MV-4-11 (cell line): ENCODE measurements around the gene GAB4.
"Not testable (repeated sequence)": the region's sequence is repeated elsewhere in the genome, so short reads cannot be mapped to it uniquely, and the experiment has no call there.

ENCODE experiments used
- DNase-seq: peaks from one replicate; lab custom pipeline; 2025; lab: John Stamatoyannopoulos, UW

Gene GAB4, protein sequence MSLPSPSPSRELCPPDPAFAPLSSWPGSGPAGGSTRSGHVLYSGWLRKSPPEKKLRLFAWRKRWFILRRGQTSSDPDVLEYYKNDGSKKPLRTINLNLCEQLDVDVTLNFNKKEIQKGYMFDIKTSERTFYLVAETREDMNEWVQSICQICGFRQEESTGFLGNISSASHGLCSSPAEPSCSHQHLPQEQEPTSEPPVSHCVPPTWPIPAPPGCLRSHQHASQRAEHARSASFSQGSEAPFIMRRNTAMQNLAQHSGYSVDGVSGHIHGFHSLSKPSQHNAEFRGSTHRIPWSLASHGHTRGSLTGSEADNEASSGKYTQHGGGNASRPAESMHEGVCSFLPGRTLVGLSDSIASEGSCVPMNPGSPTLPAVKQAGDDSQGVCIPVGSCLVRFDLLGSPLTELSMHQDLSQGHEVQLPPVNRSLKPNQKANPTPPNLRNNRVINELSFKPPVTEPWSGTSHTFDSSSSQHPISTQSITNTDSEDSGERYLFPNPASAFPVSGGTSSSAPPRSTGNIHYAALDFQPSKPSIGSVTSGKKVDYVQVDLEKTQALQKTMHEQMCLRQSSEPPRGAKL

GRCh38 chr22:17007852-17008731 lies at the start of gene GAB4:
Gene GAB4 (minus strand): TSS chr22:17008222. CDS start chr22:17008114, 108 bp downstream.
- DNase-seq, result no peak

GRCh38 chr22:17056807-17057206 lies 48.8 kb upstream of the GAB4 start:
- DNase-seq, result no peak

GRCh38 chr22:17056058-17056457 lies 48.0 kb upstream of the GAB4 start:
- DNase-seq, result no peak

DNA sequence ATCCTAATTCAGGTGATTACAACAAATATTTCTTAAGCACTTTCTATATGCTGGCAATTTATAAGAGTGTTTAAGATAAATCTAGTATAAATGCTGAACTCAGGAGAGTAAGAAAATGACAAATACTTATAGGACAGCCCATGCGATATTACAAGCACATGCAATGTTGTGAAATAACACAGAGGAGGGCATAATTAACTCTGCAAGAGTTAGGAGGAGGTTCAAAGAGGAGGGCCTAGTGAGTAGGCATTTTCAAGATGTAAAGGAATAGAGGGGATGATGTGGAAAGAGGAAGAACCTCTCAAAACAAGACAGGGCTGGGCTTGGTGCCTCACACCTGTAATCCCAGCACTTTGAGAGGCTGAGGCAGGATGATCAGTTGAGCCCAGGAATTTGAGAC lies 39.6 kb upstream of the GAB4 start:
- DNase-seq, result peak; percentile 26

- peak; percentile 7 for DNase-seq
Observed at GRCh38 chr22:17046566-17047348, 38.7 kb upstream of the GAB4 start.

- no peak for DNase-seq
Observed at GRCh38 chr22:17043521-17043920, 35.5 kb upstream of the GAB4 start.

- DNase-seq, result not testable (repeated sequence)
Observed at GRCh38 chr22:17036842-17037711, 29.1 kb upstream of the GAB4 start.

DNA sequence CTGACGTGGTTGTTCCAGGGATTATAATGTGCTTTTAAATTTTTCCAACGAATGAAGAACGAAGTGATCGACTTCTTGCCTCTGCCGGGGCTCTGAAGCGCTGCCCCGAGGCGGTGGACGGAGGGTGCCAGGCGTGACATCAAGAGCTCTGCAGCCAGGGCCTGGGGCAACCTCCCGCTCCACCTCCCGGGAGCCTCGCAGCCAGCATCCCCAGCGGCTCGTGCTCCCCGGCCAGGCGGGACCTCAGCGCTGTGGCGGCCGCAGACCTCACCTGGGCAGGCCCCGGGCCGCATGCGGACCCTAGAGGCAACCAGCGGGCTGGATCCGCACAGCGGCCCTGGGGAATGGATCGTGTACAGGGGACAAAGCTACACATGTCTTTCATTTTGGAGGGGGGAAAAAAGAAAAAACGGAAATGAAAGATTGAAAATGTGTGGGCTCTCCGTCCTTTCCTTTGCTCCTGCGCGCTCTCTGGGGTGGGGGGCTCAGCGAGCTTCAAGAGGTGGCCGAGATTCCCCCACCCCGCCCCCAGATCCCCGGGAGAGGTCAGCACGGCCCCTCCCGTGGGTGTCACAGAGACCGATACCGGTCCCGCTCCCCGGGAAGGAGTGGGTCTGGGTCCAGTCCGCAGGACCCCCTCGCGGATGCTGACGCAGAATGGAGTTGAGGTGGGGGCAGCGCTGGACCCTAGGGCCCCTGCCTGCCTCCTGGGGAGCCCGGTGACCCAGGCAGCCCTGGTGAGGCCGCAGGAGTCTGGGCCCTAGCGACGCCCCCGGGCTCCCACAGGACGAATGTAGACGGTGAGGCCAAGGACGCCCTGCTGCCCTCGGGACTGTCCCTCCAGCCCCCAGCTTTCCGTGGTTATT lies 28.2 kb upstream of the GAB4 start:
- DNase-seq, result not testable (repeated sequence)

DNA sequence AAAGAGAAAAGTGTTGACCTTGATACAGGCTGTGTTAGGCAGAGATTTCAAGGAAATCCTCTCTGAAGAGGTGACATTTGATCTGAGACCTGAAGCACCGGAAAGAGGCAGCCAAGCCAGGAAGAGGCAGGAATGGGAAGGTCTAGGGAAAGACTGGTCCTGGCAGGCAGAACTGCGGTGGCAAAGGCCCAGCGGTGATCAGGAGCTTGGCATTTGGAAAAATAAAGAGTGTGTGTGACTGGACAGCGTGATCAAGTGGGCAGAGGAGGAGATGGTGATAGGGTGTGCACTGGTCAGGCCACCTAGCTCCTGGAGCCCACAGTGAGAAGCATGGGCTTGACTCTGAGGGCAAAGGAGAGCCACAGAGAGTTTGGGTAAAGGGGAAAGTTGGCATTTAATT lies 27.2 kb upstream of the GAB4 start:
- no peak for DNase-seq

DNA sequence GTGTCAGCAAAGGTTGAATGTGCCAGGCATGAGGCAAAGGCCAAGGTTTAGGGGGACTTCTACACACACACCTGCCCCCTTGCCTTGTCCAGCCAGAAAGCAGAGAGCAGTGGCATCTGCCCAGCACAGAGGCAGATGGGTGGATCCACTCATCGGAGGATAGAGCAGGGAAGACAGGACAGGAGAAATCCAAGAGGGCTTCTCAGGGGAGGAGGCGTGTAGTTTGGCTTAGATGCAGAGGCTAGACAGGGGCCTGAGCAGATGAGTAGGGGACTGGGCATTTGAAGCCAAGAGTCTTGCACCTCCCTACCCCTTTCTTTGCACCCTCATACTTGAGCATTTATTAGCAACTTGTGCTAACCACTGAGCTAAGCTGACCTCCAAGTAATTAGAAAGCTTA lies 26.5 kb upstream of the GAB4 start:
- DNase-seq, result not testable (repeated sequence)

DNA sequence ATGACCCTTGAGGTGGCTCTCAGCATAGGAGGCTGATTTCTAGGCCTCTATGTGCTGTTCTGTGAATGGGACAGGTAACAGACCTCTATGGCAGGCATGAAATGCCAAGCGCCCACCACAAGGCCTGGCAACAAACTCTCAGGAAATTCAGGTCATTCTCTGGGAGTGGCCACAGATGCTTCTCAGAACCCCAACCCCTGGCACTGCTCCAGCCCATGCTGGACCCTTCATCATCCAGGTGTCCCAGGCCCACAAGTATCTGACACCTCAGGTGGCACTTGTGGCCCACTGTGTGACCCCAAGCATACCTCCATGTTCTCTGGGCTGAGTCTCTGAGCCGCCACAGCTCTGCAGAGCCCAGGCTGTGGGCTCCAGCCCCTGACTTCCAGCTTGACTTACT lies 24.3 kb upstream of the GAB4 start:
- not testable (repeated sequence) for DNase-seq

DNA sequence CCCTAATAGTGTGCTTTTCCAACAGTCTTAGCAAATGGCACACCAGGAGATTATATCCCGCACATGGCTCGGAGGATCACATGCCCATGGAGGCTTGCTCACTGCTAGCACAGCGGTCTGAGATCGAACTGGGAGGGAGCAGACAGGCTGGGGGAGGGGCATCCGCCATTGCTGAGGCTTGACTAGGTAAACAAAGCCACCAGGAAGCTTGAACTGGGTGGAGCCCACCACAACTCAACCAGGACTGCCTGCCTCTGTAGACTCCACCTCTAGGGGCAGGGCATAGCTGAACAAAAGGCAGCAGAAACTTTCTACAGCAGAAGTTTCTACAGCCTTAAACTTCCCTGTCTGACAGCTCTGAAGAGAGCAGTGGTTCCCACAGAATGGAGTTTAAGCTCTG lies 16.4 kb upstream of the GAB4 start:
- not testable (repeated sequence) for DNase-seq

GRCh38 chr22:17015552-17015951 lies 7.5 kb upstream of the GAB4 start:
- not testable (repeated sequence) for DNase-seq

GRCh38 chr22:17014101-17014440 lies 6.0 kb upstream of the GAB4 start:
- DNase-seq, result not testable (repeated sequence)

DNA sequence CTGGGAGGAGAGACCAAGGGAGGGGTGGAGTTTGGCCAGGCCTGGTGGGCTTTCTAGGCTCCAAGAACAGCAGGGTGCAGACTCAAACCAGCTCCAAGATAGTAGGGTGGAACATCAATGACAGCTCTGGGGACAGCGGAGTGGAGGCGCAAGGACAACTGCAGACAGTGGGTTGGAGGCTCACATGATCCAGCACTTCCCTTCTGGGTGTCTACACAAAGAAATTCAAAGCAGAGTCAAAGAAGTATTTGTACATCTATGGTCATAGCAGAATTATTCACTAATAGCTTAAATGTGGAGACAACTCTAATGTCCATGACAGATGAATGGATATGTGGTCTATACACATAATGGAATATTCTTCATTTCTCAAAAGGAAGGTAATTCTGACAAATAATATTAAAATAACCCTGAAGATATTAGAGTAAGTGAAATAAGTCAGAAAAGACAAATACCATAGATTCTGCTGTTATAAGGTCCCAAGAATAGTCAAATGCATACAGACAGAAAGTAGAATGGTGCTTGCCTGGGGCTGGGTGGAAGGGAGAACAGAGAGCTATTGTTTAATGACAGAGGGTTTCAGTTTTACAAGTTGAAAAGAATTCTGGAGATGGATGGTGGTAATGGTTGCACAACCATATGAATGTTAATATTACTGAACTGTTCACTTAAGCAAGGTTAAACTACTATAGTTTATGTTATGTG lies 5.5 kb upstream of the GAB4 start:
- no peak for DNase-seq

GRCh38 chr22:17012267-17012666 lies 4.2 kb upstream of the GAB4 start:
- no peak for DNase-seq

GRCh38 chr22:17009640-17010291 lies 1.7 kb upstream of the GAB4 start:
- DNase-seq, result no peak

- no peak for DNase-seq
Observed at GRCh38 chr22:17007257-17007656, 765 bp downstream of the GAB4 start.

DNA sequence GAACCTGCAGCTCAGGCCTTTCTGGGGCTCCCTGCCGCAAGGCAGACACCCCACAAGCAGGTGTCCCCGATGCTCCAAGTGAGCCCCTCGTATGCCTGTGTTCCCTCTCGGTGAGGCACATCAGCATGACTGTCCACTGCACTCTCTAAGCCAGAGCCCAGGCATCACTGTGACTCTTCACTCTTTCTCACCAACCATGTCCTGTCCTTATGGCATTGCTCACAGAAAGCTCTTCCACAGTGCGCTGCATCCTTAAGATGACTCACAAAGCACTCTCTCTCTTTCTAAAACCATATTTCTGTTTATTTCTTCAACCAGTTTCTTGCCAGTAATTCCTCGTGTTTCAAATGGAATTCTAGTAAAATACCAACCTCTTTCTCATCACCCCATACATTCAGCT lies 18.1 kb downstream of the GAB4 start:
- no peak for DNase-seq
